ENCODE measurements around the gene ADAM23.
A peak's percentile ranks its signal among the peaks of the same experiment; 100 is the strongest.

Gene ADAM23

DNA sequence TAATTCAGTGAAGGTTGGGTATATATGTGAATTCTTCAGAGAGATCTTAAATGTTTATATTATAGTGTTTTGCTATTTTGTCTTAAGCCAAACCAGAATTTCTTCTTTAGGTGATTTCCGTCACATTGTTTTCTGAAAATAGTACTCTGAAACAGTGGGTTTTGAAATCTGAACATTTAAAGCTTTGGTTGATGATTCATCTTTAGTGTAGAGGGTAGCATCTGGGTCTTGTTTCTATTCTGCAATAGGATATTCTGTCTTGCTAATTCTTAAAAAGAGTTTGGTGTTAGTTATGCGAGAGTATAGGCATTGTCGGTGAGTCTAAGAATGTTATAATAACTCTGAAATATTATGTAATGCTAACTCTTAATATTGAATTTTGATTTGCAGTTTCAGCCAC is 129.4 kb downstream of the ADAM23 start:
- DNase-seq: no peak

DNA sequence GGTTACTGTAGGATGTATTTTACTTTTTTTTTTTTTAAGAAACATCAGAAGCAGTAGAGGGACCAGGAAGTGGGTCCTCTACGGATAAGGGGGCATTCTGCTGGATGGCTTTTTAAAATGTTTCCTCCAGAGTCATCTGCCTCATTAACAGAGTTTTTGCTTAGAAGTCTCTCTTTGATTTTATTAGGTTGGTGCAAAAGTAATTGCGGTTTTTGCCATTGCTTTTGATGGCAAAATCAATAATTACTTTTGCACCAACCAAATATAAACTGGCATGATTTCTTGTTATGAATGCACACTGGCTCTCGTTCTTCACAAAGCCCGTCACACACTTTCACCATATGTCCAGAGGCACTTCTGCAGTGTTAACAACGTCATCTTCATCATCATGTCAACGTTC is 130.5 kb downstream of the ADAM23 start:
- no peak for DNase-seq

DNA sequence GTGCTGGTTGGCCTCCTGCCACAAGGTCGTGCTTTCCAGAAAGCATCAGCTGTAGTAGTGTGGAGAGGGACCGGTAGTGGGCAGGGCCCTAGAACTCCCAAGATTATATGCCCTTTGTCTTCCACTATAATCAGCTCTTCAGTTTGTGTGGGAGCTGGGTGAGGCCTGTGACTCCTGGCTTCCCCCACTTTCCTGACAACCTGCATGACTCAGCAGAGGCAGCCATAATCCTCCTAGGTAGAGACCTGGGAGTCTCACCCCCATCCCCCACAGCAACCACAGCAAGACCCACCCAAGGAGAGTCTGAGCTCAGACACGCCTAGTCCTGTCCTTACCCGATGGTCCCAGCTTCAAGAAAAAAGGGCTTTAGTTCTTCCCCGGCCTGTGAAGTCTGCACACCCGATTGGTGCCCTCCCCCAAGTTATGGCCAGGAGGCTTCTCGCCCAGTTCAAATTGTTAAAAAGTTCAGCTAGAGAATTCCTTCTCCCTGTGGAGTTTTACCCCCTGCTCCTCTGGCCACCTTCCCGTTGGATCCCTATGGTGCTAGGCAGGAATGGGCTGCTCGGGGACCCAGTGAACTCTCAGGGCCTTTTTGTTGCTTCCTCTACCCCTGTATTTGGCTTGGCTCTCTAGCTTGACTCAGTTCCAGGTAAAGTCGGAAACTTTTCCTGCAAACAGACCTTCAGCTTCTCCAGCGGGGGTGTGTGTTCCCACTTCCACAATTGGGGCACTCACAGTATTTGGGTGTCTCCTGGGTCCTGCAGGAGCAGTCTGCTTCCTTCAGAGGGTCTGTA is 141.2 kb downstream of the ADAM23 start:
- DNase-seq: no peak

DNA sequence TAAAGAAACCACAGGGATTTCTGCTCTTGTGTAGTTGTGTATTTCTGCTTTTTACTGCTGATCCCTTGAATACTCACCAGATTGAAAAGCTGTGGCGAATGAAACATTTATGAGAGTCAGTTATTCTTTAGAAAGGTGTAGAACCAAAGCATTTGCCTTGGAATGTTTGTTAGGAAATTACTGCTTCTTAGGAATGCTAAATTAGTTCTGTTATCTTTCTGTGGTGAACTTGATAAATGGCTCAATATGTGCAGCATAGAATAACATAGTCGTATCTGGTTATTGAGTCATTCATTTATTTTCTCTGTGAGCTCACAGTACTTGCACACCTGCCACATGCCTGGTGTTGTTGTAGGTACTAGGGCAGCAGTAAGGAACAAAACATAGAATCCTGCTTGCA is 142.0 kb downstream of the ADAM23 start:
- DNase-seq: no peak

DNA sequence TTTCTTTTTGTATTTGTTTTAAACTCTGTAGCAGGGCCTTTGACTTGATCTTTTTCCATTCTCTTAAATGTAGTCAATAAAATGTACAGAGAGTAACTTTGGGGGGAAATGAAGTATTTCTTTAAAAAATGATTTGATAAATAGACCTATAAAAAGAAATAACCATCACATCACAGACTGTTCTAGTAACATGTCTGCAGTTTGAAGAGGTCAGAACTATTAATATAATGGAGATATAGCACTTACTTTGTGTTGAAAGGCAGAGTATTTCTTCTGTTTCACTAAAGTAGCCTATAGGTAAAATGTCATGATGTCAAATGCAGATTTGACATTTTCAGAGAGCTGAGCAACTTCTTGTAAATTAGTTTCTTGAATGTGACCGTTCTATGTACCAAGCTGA is 143.3 kb downstream of the ADAM23 start:
- no peak for DNase-seq

DNA sequence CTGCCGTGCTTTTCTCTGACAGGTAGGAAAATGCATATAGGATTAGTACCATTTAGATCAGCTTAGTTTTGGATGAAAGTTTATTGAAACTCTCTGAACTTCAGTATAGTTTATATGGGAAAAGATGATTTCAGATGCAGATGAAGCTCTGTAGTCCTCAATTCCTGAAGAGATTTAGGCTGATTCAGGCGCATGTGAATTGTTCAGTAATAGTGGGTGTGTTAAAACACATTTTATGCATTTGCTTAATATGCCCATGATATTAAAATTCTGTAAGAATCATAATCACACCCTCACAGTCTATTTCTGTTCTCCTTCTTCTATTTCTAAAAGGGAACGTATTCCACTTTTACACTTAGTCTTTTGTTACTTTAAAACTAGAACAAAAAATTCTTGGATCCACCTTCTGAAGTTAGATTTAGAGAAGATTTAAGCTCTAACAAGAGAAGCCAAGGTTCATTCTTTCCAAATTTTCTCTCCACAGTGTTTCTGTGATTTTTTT is 154.4 kb downstream of the ADAM23 start:
- no peak for DNase-seq

DNA sequence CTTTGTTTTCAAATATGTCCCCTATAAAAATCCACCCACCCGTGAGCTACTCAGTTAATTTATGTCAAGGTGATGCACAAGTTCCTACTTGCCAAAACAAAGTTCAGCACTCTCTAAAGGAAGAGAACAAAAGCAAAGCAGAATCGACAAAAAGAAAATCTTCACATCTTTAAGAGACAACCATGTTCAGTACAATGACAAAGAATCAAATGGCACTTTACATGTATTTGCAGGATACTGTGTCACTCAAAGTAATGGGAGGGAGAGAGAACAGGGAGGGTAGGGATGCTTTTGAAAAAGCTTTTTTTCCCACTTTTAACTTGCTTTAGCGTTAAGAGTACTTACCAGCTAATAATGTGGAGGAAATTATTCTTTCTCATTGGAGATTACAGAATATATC is 159.9 kb downstream of the ADAM23 start:
- no peak for DNase-seq

DNA sequence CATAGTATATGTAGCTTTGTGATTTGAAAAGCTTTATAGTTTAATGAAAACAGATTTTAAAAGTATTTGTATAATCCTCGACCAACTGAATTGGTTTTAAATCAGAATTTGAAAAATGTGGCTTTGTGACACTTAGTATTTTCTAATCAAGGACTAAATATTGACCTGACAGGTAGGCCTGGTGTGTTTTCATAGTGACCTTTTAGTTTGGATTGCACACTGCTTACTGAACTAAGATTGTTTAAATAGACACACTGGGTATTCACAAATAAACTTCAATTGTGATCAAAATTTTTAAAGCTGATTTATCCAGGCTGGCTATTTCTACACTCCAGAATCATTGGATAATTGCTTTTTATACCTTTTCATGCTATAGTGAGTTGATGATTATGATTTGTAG is 167.1 kb downstream of the ADAM23 start:
- no peak for DNase-seq

DNA sequence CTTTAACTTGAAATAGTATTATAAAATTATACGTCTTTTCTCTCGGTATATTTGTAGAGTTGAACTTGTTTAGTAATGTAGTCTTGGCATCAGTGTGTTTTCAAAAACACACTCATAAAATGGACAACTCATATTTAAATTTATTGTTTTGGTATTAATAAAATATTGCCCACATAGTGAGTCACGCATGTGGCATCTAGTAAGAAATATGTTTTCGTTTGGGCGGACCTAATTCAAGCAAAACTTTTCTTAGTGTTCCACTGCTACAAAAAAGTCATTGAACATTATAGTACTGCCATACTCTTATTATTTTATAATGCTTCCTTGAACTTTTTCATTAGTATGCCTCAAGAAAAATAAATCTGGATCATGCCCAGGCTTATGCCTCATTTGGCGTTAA is 167.9 kb downstream of the ADAM23 start:
- no peak for DNase-seq

DNA sequence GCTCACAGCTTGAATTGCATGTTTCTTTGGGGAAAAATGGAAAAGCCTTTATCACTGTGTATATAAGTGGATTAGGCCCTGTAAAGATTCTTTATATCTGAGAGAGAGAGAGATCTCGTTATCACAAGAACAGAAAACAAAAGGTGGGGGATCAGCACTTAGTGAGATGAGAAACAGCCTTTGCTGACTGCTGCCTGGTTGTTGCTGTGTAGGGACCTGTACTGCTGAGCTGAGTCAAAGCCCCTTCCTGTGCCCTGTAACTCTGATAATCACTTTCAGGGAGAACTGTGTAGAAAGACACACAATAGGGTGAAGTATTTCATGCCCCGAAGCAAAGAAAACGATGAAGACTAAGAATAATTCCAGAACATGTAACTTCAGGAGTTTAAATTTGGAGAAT is 168.4 kb downstream of the ADAM23 start:
- no peak for DNase-seq

DNA sequence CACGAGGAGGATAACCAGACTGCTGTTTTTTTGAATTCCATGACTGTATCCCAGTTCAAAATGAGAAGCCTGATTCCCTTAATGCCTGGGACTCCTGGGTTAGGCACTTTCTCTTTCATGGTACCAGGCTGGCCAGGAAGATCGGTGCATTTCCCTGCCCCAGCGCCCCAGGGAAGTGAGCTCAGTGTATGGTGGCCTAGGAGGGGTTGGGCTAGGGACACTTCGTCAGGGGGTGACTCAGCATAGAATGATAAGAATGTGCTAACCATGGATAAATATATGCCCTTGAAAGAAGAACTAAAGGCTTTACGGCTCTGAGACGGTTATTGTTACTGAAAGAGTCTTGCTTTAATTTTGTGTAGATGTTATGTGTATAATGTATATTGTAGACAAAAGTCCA is 171.5 kb downstream of the ADAM23 start:
- no peak for DNase-seq

DNA sequence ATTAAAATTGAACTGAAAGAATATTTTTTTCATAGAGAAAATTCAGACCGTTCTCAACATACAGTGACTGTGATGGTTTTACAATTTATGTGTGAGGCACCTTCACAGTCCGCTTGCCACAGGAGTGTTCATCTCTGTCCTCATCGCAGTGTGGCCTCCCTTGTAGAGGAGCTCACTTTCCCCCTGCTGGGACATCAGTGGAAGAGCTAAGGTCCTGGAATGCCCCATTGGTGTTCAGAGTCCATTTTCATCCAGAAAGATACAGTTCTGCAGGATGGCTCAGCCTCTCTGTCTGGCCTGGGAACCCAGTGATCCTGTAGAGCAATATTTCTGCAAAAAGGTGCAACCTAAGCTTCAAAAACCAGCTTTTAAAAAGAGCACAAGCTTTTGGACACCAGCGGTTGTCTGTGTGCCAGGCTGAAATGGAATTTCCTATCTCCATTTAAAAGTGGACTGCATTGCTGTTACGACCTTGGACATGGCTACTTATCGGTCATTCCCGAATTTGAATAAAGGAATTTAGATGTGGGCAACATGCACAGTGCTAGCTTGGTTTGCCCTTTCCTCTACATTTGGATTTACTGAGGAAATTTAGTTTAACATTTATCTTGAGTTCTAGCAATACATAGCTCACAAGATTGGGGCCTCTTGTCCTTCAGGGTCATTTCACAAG is 172.2 kb downstream of the ADAM23 start:
- DNase-seq: no peak

DNA sequence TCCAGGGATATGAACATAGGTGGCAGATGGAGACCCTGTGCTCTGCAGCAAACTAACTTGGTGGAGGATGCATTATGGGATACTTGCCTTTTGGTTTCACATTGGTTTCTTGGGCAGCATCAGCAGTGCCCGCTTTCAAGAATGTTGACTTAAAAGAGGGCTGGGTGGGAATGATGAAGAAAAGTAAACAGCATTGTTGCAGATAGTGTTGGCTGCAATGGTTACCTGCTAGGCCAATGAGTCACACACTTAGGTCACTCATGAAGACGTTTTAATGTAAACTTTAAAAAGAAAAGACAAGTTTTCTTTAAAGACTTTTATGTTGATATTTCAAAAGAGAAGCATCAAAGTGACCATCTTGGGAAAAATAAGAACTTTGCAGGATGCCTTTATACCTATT is 172.8 kb downstream of the ADAM23 start:
- no peak for DNase-seq

DNA sequence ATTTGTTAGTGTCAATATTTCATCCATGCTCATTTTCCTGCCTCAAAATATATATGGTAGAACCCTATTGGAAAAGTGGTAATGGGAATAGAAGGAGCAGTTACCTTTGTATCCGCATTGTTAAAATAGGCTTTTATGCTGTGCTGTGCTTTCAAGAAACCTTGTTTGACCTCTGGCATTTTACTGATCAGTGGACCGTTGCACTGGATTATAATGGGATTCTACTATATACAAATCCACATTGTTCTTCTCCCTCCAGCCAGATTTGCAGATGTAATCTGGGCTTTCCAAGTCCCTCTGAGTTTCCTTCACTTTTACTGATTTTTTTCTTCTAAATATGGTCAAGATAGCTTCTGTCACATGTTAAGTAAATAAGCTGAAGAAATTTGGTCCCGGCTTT is 175.7 kb downstream of the ADAM23 start:
- peak; percentile 11 for DNase-seq

DNA sequence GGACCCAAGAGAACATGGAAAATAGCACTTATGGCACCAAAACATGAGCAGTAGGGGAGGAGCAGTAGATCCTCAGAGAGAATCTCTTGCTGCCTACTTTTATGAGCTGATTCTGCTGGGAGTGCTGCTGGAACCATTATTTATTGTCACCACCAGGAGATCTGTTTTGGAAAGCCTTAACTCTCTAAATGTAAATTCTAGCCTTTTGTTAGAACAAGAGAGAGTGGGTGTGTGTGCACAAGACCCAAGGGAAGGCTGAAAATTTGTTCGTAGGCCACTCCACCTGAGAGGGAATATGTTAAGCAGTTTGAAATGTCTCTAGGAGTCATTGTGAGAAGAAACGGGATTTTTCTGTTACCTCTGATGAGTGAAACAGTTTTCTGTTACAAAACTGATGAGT is 182.8 kb downstream of the ADAM23 start:
- DNase-seq: no peak

DNA sequence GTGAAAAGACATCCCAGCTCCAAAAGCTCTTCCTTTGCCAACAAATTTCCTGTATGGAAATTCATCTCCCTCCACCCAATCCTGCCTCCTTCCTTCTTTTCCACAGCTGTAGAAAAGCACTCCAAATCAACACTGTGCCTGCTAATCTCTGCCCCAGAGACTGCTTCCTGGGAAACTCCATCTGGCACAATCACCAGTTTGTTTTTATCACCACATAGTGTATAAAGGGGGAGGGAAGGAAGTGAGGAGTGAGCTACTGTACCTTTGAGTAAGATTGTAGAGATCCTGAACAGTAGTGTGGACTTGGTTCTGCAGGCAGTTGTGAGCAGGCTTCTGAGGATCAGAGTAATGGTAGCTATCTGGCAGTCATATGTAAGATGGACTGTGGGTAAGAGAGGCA is 184.3 kb downstream of the ADAM23 start:
- DNase-seq: no peak

DNA sequence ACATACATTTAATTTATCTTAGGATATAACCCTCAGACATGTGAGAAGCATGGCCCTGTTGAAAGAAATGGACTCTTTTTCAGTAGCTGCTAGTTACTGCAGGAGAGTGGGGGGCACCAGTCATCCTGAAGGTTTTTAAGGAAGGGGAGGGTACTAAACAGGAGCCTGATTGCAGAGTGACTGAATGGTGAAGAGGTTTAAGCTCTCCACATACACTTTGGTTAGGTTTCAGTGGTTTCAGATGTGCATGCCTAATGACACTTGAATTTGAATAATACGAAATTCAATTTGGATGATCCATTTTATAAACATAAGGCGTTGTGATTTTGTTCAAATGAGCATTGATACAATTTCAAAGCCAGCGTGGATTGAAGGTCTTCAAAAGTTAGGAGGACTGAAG is 188.0 kb downstream of the ADAM23 start:
- DNase-seq: no peak

DNA sequence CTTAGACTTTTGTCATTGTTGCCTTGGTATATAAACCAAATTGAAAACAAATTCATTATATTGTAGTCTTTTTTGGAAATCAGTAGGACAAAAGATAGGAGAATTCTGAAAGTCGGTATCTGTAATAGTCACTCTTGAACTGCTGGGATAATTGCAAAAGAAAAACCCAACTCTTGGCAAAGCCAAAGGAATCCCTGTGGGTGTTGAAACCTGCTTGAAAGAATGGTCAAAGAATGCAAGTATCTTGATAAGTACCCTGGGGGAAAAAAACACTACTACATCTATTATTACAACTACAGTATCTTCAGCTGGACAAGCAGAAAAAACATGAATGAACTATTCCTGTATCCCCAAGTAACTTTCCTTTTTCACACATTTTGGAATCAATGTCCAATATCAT is 191.7 kb downstream of the ADAM23 start:
- DNase-seq: no peak

DNA sequence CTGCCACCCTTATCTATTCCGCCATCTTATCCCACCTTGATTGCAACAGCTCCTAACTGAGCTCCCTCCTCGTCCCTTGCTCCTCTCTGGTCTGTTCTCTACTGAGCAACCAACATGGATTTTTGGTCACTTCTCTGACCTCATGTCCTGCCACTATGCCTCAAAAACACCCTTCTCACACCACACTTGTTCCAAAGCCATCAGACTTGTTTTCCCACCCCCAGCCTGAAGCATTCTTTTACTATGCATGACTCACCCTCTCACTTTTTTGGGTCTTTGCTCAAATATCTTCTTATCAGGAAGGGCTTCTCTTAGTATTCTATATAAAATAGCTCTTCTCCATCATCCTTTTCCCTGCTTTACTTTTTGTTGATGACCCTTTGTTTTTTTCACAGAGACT is 196.3 kb downstream of the ADAM23 start:
- no peak for DNase-seq

DNA sequence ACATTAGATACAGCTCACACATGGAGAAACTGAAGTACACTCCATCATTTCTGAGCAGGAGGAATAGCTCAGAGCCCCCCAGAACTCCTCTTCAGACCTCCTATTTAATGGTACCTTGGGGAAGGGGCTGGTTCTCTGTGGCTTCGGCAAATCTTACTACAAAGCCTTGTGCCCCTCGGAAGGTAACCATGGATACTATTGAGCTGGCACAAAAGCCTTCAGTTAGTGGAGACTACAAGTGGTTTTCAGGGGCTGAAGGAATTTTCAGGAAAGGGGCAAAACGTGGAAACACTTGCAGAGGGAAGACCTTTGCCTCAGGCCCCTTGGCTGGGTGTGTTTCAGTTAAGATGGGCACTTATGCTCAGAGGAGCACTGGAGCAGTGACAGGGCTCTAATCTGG is 197.9 kb downstream of the ADAM23 start:
- no peak for DNase-seq

DNA sequence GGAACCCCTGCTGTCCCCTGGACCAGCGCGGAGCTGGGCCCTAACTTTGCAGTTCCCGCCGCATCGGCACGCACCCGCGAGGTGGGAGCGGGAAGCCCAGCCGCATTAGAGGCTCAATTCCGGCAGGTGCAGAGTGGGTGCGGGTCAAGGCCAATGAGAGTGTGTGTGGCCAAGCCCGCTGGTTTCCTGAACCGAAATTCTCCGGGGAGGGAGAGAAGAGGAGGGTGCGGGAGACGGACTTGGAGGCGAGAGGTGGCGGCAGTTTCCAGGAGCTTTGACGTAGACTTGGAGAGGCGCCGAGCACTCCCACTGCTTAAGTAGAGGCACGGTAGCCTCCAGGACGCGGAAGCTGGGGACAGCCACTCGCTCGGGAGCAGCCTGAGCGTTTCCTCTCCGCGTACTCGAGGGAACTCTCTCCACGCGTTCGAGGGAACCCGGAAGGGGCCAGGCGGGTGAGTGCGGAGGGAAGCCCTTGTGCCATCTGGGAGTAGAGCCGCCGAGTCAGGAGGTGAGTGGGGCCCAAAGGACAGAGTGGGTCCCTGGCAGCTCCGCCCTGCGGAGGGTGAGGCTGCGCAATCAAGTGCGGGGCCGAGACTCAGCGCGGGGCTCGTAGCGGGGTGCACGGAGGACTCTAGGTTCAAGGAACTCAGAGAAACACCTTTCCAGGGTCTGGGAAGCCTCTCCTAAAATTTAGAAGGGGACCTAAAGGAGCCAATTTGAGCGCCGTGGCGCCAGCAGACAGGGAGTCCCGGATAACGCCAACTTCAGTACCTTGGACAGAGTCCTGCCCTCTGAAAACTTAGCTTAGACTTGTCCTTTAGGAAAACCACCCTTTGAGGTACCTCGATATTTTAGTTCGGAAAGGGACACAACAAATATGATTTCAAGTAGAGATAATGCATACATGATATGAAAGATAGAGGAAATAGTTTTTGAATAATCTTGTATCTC is 199.0 kb downstream of the ADAM23 start, which contains the start of gene FAM237A:
Gene FAM237A, plus strand, starts transcription at position 413 of the 951 bp plus-strand sequence. CDS start 1,750 bp downstream, outside the sequence.
- DNase-seq: peak; percentile 90

DNA sequence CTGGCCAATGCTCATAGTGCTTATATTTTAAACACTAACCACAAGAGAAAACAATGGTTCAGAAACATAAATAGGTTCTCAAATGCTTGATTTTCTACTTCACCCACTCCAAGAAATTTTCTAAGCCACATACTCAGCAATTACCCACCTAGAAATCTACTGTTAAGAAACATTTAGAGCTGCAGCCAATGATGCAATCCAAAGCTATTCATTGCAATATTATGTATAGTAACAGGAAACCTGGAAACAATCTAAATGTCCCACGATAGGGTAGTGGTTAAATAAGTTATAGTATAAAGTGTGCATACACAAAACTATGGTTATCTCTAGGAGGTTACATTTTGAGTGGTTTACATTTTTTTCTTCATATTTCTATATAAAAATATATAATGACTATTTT is 204.7 kb downstream of the ADAM23 start:
- DNase-seq: no peak

DNA sequence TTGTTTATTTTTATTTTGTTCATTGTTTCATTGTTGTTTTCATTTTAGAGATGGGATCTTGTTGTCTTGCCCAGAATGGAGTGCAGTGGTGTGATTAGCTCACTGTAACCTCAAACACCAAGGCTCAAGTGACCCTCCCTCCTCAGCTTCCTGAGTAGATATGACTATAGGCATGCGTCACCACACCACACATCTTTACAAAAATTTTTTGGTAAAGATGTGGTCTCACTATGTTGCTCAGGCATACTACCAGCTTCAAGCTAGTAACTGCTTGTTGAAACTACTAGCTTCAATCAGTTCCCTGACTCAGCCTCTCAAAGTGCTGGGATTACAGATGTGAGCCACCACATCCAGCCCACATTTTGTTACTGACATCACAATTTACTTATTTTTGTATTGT is 213.8 kb downstream of the ADAM23 start:
- DNase-seq: no peak

Measured in eye (tissue), 1 donor.